Activated CD4-positive, CD25-positive, alpha-beta regulatory T cell (primary cell): ENCODE results near the gene NKX1-1.

Experiments used
- DNase-seq, 4 experiments: peaks; one replicate each; lab custom pipeline; 2025; lab: John Stamatoyannopoulos, UW

The NKX1-1 gene

DNA sequence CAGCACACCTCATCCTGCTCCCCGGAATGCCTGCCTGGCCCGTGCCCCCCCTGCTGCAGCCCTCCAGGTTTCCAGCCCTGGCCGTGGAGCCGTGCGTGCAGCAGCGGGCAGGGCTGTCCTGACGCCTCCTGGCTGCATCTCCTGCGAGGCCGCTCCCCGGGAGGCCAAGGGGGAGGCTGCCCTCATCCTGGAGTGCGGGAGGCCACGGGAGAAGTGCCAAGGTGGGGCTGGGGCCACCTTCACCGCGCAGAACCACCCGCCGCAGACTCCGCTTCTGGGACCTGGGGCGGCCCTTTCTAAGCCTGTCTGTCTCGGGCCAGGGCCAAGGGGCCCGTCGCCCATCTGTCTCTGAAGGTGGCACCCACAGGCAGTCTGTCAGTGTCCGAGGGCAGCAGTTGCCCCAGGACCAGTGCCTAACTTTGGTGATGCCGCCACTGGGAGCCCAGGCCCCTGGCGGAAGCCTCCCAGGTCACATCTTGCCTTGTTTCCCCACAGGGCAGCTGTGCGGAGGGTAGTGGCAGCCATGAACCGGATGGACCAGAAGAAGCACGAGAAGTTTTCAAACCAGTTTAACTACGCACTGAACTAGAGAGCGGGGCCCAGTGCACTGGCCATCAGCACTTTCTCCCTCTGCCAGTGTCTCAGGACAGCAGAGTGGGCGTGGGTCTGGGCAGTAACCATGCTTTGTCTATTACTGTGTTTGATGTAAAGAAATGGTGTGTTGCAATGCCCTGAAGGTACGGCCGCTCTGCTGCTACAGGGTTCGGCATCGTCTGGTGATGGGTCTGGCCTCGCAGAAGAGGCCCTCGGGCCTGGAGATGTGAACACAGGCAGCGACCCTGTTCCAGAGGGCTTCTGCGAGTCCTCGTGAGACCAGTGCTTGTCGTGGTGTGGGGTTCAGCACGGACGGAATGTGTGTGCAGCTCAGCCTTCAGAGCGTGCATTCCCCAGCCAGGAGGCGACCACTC is 20.6 kb downstream of the NKX1-1 start:
- no peak for DNase-seq

DNA sequence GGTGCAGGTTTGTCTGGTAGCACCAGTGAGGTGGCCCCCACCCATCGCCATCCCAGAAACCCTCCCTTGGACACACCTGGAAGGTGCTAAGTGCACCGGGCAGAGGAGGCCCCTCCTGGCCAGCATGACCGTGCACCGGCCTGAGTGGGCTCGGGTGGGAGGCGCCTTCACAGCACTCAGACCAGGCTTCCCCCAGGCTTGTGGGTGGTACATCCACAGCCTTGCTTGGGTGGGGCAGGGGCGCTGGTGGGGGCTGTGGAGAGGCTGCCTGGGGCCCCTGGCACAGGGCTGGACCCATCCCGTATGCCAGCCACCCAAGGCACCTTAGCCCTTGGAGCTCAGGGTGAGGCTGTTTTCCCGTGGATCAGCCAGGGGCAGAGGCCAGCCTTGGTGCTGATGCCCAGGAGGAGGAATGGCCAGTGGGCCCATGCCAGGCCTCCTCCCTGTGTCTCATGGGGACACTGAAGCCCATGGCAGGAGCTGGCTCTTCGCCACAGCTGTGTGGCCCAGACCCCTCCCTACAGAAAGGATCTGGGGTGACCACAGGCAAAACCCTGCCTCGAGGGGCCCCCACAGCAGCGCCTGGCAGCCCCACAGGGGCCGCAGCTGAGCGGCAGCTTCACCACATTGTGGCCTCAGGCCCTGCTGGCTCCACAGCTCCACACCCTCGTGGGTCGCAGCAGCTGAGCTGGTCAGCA is 21.4 kb downstream of the NKX1-1 start:
- no peak for DNase-seq

DNA sequence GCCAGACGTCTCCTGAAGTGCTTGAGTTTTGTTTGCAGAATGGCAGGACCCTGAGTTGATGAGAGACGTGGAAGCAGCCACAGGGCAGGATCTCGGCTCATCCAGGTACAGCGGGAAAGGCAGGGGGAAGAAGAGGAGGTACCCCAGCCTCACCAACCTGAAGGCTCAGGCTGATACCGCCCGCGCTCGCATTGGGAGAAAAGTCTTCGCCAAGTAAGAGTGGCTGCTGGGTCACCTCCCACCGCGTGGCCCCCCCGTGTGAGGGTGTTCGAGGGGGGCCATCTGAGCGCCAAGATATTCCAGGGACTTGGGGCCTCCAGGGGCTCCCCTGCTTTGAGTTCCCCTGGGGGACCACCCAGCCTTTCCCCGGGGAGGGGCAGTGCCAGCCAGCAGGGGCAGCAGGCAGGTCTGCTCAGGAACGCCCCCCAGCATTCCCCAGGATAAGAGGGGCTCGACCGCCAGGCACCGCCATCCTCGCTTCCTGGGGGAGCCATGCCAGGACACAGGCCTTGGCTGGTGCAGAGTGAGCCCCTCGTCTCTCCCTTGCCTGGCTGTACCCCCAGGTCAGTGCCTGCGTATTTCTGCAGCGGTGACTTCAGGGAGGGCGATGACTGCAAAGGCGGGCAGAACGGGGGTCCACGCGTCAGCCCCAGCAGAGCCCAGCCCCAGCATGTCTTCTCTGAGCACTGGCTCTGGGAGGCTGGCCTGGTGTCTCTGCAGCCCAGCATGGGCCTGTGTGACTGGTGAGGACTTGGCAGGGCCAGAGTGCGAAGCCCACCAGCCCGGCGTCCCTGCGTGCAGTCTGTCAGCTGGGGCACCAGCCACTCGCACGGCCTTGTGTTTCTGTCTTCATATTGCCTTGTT is 22.3 kb downstream of the NKX1-1 start:
- no peak for DNase-seq

DNA sequence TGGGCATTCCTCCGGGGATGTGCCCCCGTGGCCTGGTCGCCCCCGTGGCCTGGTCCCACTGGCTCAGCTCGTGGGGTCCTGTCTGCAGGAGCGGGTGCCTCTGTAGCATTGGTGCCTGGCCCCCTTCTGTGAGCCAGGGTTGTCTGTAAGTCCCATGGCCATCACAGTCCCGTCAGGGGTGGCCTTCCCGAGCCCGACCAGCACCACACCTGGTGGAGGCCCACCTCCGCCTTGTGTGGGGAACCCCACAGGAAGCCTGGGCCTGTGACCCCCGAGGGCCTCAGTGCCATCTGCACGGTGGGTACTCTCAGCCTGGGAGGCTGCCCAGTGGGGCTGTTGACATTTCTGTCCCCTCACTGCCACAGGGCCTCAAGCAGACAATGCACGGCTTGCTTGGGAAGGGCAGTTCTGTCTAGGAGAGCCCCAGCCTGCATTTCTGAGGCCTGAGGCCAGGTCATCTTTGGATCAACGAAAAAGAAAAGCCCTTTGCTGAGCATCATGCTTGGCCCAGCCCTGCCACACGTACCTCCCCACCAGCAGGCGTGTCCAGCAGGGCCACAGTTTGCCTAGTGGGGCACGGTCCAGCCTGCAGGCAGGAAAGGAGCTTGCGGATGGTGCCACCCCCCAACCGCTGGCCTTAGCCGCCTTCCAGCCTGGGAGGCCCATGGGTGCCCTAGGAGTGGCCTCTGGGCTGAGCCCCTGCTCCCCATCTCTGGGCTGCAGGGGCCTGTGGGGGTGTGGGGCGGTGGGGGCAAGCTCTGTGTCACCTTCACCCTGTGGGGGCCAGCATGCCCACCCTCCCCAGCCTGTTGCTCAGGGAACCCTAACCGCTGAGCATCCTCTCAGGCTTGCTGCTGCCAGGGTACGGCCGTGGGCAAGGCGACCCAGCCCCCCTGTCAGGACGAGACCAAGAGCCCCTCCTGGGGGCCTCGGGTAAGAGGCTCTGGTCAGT is 23.2 kb downstream of the NKX1-1 start:
- DNase-seq = no peak

DNA sequence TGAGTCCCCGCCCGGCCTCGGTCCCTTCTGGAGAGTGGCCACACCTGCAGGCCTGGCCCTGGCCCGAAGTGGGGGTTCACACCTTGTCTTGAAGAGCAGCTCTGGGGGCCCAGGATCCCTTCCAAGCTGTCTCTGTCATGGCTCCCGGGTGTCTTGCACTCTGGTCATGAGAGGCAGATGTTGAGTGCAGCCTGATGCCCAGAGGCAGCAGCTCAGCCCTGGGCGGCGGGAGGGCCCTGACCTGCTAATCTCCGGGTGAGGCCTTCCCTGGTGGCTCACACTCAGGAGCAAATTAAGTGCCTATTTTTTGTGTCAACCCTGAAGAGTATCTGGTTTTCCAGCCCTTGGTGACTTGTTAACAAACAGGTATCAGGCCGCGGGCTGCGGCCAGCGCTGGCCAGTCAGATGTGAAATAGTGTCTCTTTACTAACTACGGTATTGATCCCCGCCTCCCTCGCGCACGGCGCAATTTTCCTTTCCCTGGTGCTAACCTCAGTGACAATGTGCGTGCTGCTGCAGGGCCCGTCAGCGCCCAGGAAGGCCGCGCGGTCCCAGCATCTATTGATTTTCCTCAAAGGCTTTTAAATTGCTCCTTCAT is 24.2 kb downstream of the NKX1-1 start:
- DNase-seq = no peak

DNA sequence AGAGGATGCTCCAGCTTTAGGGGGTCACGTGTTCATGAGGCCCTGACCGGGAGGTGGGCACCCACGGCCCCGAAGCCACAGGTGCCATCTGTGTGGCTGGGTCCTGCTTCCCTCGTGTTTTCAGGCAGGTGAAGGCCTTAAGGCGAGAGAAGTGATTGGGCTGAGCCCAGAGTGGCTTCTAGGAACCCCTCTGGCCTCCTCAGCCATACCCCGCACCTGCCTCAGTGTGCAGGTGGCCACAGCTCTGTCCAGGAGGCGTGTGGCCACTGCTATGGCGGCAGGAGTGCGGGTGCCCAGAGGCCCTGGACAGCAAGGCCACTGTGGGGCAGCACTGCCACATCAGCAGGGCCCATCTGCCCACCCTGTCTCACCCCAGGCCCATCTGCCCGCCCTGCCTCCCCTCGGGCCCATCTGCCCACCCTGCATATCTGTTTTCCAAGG is 25.0 kb downstream of the NKX1-1 start:
- no peak for DNase-seq

DNA sequence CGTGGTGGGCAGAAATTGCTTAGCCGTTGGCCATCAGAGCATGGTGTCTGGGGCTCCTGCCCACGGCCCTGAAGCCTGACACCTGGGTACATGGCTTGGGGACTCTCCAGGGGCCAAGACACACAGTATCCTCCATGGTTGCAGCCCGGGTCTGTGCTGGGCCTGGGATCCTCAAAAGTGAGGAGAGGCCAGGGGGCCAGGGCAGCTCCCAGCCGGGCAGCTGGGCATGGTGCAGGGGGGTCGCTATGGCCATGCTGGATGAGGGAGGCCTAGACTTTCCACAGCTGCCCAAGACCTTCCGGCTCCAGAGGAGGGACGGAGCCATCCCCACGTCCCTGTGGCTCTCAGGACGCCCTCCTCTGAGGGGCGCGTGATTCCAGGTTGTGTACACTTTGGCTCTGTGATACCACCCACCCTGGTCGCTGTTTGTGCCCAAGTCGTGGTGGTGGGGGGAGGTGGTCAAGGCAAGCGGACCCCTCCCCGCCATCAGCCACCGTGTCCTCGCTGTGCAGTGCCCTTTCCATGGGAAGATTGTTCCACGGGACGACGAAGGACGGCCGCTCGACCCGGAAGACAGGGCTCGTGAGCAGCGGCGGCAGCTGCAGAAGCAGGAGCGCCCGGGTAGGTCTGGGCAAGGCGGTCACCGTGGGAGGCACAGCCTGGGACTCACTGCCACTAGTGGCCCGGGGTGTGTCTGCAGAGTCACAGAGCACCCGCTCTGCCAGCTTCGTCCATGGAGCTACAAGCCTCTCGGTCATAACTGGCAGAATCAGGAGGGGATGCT is 25.7 kb downstream of the NKX1-1 start:
- no peak for DNase-seq

DNA sequence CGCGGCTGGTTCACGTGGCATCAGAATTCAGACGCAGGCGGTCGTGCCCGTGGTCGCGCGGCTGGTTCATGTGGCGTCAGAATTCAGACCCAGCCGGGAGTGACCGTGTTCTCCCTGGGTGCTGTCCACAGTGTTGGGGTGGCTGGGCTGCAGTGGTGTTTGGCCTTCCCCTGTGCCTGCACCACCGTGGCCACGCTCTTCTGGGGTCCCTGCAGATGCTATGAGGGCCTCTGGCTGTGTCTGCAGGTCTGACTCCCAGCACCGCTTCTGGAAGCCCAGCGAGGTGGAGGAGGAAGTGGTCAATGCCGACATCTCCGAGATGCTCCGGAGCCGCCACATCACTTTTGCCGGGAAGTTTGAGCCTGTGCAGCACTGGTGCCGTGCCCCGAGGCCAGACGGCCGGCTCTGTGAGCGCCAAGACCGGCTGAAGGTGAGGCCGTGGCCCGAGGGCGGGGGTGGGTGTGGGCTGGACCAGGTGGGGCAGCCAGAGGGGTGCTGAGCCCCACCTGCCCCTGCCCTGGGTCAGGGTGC is 26.4 kb downstream of the NKX1-1 start:
- no peak for DNase-seq

DNA sequence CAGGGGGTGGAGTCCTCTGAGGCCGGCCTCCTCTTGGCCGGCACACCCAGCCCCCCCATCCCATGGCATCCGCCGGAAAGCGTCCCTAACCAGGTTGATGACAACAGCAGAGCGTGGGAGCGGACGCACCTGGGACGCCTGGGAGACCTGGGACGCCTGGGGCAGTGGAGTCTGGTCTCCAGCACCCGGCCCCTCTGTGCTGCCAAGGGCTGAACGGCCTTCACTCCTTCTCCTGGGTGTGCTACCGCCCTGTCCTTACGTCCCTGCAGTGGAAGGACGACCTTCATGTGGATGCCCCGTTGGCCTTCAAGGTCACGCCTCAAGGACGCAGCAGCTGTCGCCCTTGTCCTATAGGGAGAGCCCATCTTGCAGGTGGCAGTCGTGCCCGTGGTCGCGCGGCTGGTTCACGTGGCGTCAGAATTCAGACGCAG is 26.9 kb downstream of the NKX1-1 start:
- DNase-seq = no peak

DNA sequence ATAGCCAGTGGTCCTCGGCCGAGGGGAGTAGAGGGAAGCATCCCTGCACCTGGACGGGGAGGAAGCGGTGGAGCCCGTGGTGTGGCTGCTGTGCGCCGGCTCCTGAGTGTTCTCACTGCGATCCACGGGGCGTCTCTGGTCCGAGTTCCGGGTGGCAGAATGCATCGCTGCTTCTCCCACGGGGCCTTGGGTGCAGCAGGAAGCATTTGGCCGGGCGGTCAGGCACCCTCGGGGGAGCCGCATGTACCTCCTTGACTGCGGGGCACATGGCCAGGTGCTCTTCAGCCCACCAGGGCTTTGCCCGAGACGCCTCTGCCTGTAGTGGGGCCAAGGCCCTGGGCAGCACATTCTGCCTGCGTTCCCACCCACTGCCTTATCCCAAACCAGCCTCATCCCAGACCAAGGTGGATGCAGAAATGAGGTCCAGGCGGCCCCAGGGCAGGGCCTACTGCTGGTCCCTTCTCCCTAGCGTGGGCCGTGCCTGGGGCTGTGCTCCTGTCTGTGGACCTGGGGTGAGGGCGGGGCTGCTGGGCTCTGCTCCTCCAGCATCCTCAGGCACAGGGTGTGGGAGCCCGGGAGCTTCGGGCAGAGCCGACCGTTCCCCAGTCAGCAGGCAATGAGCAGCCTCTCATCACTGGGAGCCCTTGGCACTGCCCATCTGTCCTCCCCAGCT is 27.5 kb downstream of the NKX1-1 start:
- no peak for DNase-seq

DNA sequence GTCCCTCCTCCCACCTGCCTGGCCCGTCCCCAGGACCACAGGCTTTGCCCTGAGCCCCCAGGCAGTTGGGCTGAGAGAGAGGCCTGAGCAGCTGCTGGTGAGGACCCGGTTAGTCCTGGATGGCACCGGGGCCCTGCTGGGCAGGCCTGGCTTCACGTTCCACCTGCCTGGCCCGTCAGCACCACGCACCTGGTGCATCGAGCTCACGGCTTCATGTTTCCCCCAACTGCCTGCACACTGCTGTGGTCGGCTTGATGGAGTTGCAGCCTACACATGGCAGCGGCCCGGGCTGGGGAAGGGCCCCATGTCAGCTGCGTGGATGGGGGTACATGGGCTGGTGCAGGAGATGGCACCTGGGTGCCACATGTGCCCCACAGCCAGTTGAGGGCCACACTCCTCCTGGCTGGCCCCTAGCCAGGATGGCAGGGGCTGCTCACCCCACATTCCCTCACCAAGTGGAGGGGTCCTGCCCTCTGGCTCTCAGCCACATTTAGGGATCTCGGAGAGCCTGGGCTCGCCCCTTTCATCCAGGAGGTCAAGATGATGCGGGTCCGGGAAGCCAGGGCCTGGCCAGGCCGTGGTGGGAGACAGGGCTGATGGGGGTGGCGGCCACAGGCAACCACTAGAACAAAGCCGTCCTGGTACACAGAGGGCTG is 28.5 kb downstream of the NKX1-1 start:
- DNase-seq = no peak

DNA sequence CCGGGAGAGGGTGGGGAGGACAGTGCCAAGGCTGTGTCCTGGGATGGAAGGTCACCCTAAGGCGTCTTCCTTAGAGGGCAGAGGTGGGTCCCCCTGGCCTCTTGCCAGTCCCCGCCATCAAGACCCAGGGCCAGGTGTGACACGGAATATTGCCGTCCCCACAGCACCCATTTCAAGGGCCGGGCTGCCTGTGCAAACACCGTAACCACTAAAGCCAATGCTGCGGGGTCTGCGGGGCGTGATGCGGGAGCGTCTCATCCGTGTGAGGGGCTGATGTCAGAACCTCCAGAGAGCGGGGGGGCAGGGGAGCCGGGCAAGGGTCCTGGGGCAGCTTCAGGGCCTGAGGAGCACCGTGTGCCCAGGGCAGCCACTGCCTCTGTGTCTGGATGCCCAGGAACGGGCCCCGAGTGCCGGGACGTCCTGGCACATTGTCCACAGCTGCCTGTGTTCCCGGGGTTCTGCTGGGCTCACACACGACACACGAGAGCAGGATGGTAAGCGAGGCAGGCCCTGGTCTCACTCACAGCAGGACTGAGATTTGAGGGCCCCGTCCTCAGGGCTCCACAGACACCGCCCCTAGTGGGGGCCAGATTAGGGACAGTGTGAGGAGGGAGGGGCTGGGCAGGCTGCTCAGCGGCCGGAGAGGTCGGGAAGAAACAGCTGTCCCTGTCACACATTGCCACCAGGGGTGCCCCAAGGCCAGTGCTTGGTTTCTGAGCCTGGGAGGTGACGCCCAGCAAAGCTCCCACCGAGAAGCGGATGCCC is 29.2 kb downstream of the NKX1-1 start:
- DNase-seq = no peak

DNA sequence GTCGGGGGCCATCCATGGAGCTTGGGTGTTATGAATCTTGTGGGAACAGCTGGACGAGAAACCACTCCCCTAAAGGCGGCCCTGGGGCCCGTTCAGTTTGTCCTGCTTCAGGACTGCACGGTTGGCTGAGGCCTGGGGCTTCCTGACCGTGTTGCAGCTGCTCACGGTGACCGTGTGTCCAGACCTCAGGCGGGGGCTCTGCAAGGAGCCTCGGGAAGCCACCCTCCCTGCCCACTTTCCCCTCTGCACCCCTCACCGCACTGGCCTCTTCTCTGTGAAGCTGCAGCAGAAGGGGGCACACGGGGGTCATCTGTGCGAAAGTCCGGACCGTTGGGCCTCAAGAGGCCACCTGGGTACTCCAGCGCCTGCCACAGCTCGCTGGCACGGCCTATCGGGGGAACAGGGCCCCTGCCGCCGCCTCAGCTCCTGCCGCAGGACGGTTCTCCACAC is 29.8 kb downstream of the NKX1-1 start:
- no peak for DNase-seq

DNA sequence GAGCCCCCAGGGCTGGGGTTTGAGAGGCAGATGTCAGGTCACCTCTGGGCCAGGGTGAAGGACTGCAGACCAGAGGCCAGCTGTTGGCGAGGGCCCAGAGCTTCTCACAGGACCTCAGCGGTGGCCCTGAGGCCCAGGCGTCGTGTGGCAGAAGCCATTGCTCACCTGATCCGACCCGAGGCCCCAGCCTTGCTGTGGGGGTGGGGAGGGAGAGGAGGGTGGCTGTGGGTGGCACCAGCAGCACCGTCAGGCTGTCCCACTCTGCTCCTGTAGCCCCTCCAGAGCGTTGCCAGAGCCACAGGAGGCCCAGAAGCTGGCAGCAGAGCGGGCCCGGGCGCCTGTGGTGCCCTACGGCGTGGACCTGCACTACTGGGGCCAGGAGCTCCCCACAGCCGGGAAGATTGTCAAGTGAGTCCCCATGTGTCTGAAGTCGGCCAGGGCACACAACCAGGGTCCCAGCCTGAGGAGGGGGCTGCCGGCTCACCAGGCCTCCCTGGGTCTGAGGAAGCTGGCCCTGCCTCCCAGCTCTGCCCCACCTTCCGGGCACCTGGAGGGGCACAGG is 30.4 kb downstream of the NKX1-1 start:
- DNase-seq = no peak

DNA sequence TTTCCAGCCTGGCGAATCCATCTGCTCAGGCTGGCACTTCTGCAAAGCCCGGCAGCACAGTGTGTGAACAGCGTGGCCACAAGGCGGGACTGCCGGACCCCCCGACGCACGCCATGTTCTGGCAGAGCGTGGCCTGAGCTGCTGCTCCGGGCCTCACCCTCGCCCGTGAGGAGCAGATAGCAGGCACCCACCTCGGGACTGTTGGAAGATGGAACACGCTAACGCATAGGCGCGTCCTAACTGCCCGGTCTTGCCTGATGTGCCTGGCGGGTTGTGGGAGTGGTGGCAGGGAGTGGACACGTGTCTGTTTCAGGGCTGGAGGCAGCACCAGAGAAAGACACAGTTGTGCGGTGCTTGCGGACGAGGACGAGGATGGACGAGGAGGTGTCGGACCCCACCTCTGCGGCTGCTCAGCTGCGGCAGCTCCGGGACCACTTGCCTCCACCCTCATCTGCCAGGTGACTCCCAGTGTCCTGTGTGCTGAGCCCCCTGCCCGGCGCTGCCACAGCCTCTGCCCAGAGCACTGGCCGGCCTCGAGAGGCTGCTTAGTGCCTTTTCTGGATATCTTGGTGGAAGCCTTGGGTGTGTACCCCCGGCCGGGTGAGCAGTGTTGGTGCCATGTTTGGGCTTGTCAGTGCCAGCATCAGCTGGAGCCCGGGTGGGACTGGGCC is 31.1 kb downstream of the NKX1-1 start:
- DNase-seq = no peak

DNA sequence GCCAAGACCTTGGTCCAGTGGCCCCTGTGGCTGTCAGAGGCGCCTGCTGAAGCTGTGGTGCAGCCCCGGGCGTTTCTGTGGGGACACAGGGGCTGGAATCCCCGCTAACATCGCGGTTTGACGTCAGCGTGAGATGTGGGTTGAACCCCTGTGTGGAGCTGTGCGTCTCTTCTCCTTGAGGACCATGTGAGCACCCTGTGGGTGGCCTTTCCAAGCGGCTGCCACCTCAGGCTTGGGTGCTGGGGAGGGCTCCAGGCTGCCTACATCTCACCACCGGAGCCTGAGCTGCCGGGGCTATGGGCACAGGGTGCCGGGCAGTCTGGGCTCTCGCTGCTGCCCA is 31.6 kb downstream of the NKX1-1 start:
- no peak for DNase-seq
